ENCODE data around the gene FBXO21.

- TF ChIP-seq CTCF (IDR thresholded peaks at IDR 0.05) (no peak), EP300 (IDR thresholded peaks at IDR 0.05) (no peak), POLR2A (IDR thresholded peaks at IDR 0.05) (no peak)
Observed at GRCh38 chr12:117225179-117225578, 34.9 kb upstream of the FBXO21 start.
